NOMO-1 treated with dmso at 0.1 percent for 144 hours (cell line): ENCODE data around the gene PLXNA2.
A peak's percentile ranks its signal among the peaks of the same experiment; 100 is the strongest.

Source experiments
- DNase-seq: peaks from one replicate; lab custom pipeline; 2025; ENCODE audit not compliant: unreplicated experiment; lab: John Stamatoyannopoulos, UW

The PLXNA2 gene

GRCh38 chr1:207984831-207985572, 259.2 kb downstream of the PLXNA2 start:
- DNase-seq, result no peak

DNA sequence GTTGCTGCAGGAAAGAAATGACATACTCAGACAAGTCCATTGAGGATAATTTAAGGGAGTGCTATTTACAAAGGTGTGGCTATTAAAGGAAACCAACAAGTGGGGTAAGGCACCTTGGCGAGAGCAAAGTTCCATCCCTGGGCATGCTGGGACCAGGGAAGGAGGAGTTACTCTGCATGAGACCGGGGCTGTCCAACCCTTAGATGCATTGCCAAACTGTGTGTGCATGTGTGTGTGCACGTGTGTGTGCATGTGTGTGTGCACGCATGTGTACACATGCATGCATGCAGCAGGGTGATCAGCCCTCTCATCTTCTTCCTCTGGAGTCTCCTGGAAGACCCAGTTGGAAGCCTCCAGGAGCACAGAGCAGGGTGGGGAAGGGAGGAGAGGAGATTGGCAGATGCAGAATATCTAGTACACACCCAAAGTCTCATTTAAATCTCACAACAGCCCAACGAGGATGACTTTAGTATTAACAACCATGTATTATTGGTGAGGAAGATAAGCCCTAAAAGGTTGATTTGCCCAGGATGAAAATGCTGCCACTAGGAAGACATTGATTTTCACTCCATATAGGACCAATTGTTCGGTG, 261.0 kb downstream of the PLXNA2 start:
- DNase-seq, result no peak

- no peak for DNase-seq
Observed at GRCh38 chr1:207981976-207982375, 262.2 kb downstream of the PLXNA2 start.

- no peak for DNase-seq
Observed at GRCh38 chr1:207978441-207978840, 265.7 kb downstream of the PLXNA2 start.

- no peak for DNase-seq
Observed at GRCh38 chr1:207977876-207978275, 266.3 kb downstream of the PLXNA2 start.

GRCh38 chr1:207973898-207974568, 270.2 kb downstream of the PLXNA2 start:
- peak; percentile 9 for DNase-seq

- DNase-seq, result no peak
Observed at GRCh38 chr1:207972337-207972736, 271.8 kb downstream of the PLXNA2 start.
